ENCODE results near the gene ZDHHC19. TPM values are rescaled to one million over a fixed set of nuclear protein-coding genes. Genes with fewer than 3 reads are reported as not detected.

Gene ZDHHC19
- total and polyA plus RNA-seq, 12 donors = 0.19 to 1.3 (median 0.77) TPM; not detected in 9

GRCh38 chr3:196227629-196228493 lies 16.7 kb upstream of the ZDHHC19 start:
- intact Hi-C loops (cut with DNase I) = no loop called here
- no peak for DNase-seq
- no peak for TF ChIP-seq CTCF (IDR thresholded peaks at IDR 0.05)
- H3K9me3 ChIP-seq = no peaks in the 10 kb centered on the region
- WGBS, 2 donors = 49 to 54% methylated on average over 24 of the region's 24 CpGs
- H3K36me3 ChIP-seq = peaks cover 0 to 3% (median 0%) of the 10 kb centered on the region in 9 donors
- peak overlapping the region in 1 of 10 donors; percentile 12 for H3K4me3 ChIP-seq
- peaks cover 0 to 14% (median 8%) of the 10 kb centered on the region in 9 donors for H3K4me1 ChIP-seq
- ATAC-seq = peak in 6 of 8 donors; percentile 53 to 66 (median 62)
- no peak overlapping the region for H3K27ac ChIP-seq
- H3K27me3 ChIP-seq = no peaks in the 10 kb centered on the region

- no peaks in the 10 kb centered on the region for H3K27me3 ChIP-seq
- peak in 1 of 8 donors; percentile 17 for ATAC-seq
- no peak for TF ChIP-seq CTCF (IDR thresholded peaks at IDR 0.05)
Observed at GRCh38 chr3:196227121-196227561, 15.9 kb upstream of the ZDHHC19 start.

GRCh38 chr3:196225763-196226364 lies 14.7 kb upstream of the ZDHHC19 start:
- Histone ChIP-seq H3K9me3 (no peaks in the 10 kb centered on the region), H3K36me3 (no peaks in the 10 kb centered on the region), H3K4me1 (peaks cover 0 to 14% (median 6%) of the 10 kb centered on the region in 9 donors), H3K27ac (no peak overlapping the region), H3K4me3 (no peak overlapping the region), H3K27me3 (no peaks in the 10 kb centered on the region)
- WGBS, 2 donors = 88 to 93% methylated on average over 15 of the region's 15 CpGs
- no peak for DNase-seq
- no peak for TF ChIP-seq CTCF (IDR thresholded peaks at IDR 0.05)
- ATAC-seq = no peak
- intact Hi-C loops (cut with DNase I) = no loop called here

More at GRCh38 chr3:196227121-196227561, 15.9 kb upstream of the ZDHHC19 start:
- H3K9me3 ChIP-seq = no peaks in the 10 kb centered on the region
- H3K4me3 ChIP-seq = no peak overlapping the region
- intact Hi-C loops (cut with DNase I) = no loop called here
- 75 to 76% methylated on average over 14 of the region's 14 CpGs for WGBS, 2 donors
- H3K4me1 ChIP-seq = peaks cover 0 to 14% (median 8%) of the 10 kb centered on the region in 9 donors
- no peaks in the 10 kb centered on the region for H3K36me3 ChIP-seq
- no peak overlapping the region for H3K27ac ChIP-seq
- DNase-seq = no peak

- no peak overlapping the region for H3K27ac ChIP-seq
- DNase-seq (no peak), ATAC-seq (no peak)
- WGBS, 2 donors = 94% methylated on average over 10 of the region's 10 CpGs
- peaks cover 0 to 15% (median 8%) of the 10 kb centered on the region in 9 donors for H3K4me1 ChIP-seq
- no peak for TF ChIP-seq CTCF (IDR thresholded peaks at IDR 0.05)
- no peak overlapping the region for H3K4me3 ChIP-seq
- intact Hi-C loops (cut with DNase I) = no loop called here
- no peaks in the 10 kb centered on the region for H3K27me3 ChIP-seq
- H3K36me3 ChIP-seq = no peaks in the 10 kb centered on the region
- H3K9me3 ChIP-seq = no peaks in the 10 kb centered on the region
Observed at GRCh38 chr3:196225086-196225485, 13.9 kb upstream of the ZDHHC19 start.
